ENCODE results near the gene XPNPEP2.

Gene XPNPEP2

GRCh38 chrX:129738466-129739308, at the start of gene XPNPEP2:
Gene XPNPEP2 (plus strand): TSS chrX:129738979. CDS start chrX:129739214, 235 bp downstream.
- in situ Hi-C loops (cut with HindIII; ENCODE audit: low pct_ligation_motif_present, low pct_unique_long_range_greater_than_20kb, low sequenced_read_pairs) = no loop called here
- no peak for DNase-seq

GRCh38 chrX:129689796-129690195, 49.0 kb upstream of the XPNPEP2 start:
- no peak for DNase-seq
- in situ Hi-C loops (cut with HindIII; ENCODE audit: low pct_ligation_motif_present, low pct_unique_long_range_greater_than_20kb, low sequenced_read_pairs) = no loop called here

- in situ Hi-C loops (cut with HindIII; ENCODE audit: low pct_ligation_motif_present, low pct_unique_long_range_greater_than_20kb, low sequenced_read_pairs) = no loop called here
Measured at GRCh38 chrX:129690435-129690834, 48.3 kb upstream of the XPNPEP2 start.

GRCh38 chrX:129693354-129693753, 45.4 kb upstream of the XPNPEP2 start:
- no peak for DNase-seq
- in situ Hi-C loops (cut with HindIII; ENCODE audit: low pct_ligation_motif_present, low pct_unique_long_range_greater_than_20kb, low sequenced_read_pairs) = no loop called here

More at GRCh38 chrX:129690435-129690834, 48.3 kb upstream of the XPNPEP2 start:
- DNase-seq = no peak

GRCh38 chrX:129694805-129695204, 44.0 kb upstream of the XPNPEP2 start:
- DNase-seq = no peak

GRCh38 chrX:129695535-129695934, 43.2 kb upstream of the XPNPEP2 start:
- in situ Hi-C loops (cut with HindIII; ENCODE audit: low pct_ligation_motif_present, low pct_unique_long_range_greater_than_20kb, low sequenced_read_pairs) = no loop called here
- no peak for DNase-seq

More at GRCh38 chrX:129694805-129695204, 44.0 kb upstream of the XPNPEP2 start:
- in situ Hi-C loops (cut with HindIII; ENCODE audit: low pct_ligation_motif_present, low pct_unique_long_range_greater_than_20kb, low sequenced_read_pairs) = no loop called here

- no peak for DNase-seq
Measured at GRCh38 chrX:129695937-129696336, 42.8 kb upstream of the XPNPEP2 start.

GRCh38 chrX:129696463-129697155, 42.2 kb upstream of the XPNPEP2 start:
- in situ Hi-C loops (cut with HindIII; ENCODE audit: low pct_ligation_motif_present, low pct_unique_long_range_greater_than_20kb, low sequenced_read_pairs) = no loop called here
- no peak for DNase-seq

More at GRCh38 chrX:129695937-129696336, 42.8 kb upstream of the XPNPEP2 start:
- in situ Hi-C loops (cut with HindIII; ENCODE audit: low pct_ligation_motif_present, low pct_unique_long_range_greater_than_20kb, low sequenced_read_pairs) = no loop called here

- no peak for DNase-seq
- in situ Hi-C loops (cut with HindIII; ENCODE audit: low pct_ligation_motif_present, low pct_unique_long_range_greater_than_20kb, low sequenced_read_pairs) = no loop called here
Measured at GRCh38 chrX:129697204-129697829, 41.5 kb upstream of the XPNPEP2 start.

GRCh38 chrX:129698150-129698549, 40.6 kb upstream of the XPNPEP2 start:
- in situ Hi-C loops (cut with HindIII; ENCODE audit: low pct_ligation_motif_present, low pct_unique_long_range_greater_than_20kb, low sequenced_read_pairs) = no loop called here
- DNase-seq = no peak

GRCh38 chrX:129700536-129700935, 38.2 kb upstream of the XPNPEP2 start:
- no peak for DNase-seq
- in situ Hi-C loops (cut with HindIII; ENCODE audit: low pct_ligation_motif_present, low pct_unique_long_range_greater_than_20kb, low sequenced_read_pairs) = no loop called here

GRCh38 chrX:129701624-129702069, 37.1 kb upstream of the XPNPEP2 start:
- DNase-seq = no peak
- in situ Hi-C loops (cut with HindIII; ENCODE audit: low pct_ligation_motif_present, low pct_unique_long_range_greater_than_20kb, low sequenced_read_pairs) = no loop called here

GRCh38 chrX:129704491-129704890, 34.3 kb upstream of the XPNPEP2 start:
- in situ Hi-C loops (cut with HindIII; ENCODE audit: low pct_ligation_motif_present, low pct_unique_long_range_greater_than_20kb, low sequenced_read_pairs) = no loop called here
- DNase-seq = no peak

- no peak for DNase-seq
- in situ Hi-C loops (cut with HindIII; ENCODE audit: low pct_ligation_motif_present, low pct_unique_long_range_greater_than_20kb, low sequenced_read_pairs) = no loop called here
Measured at GRCh38 chrX:129705377-129705925, 33.3 kb upstream of the XPNPEP2 start.

GRCh38 chrX:129705988-129706387, 32.8 kb upstream of the XPNPEP2 start:
- DNase-seq = no peak
- in situ Hi-C loops (cut with HindIII; ENCODE audit: low pct_ligation_motif_present, low pct_unique_long_range_greater_than_20kb, low sequenced_read_pairs) = no loop called here

- DNase-seq = no peak
- in situ Hi-C loops (cut with HindIII; ENCODE audit: low pct_ligation_motif_present, low pct_unique_long_range_greater_than_20kb, low sequenced_read_pairs) = no loop called here
Measured at GRCh38 chrX:129706400-129707072, 32.2 kb upstream of the XPNPEP2 start.

- in situ Hi-C loops (cut with HindIII; ENCODE audit: low pct_ligation_motif_present, low pct_unique_long_range_greater_than_20kb, low sequenced_read_pairs) = no loop called here
- DNase-seq = no peak
Measured at GRCh38 chrX:129714581-129714980, 24.2 kb upstream of the XPNPEP2 start.

GRCh38 chrX:129716507-129716906, 22.3 kb upstream of the XPNPEP2 start:
- DNase-seq = no peak
- in situ Hi-C loops (cut with HindIII; ENCODE audit: low pct_ligation_motif_present, low pct_unique_long_range_greater_than_20kb, low sequenced_read_pairs) = no loop called here
